CD4-positive, alpha-beta T cell treated with Interferon gamma for 1 hour (primary cell): ENCODE measurements around the gene PCNX1.
"Not testable (repeated sequence)": the region's sequence is repeated elsewhere in the genome, so short reads cannot be mapped to it uniquely, and the experiment has no call there.

Experiments used
- DNase-seq: peaks from one replicate; pipeline ENCODE4 v3.0.0-alpha.2; 2020

PCNX1 gene

DNA sequence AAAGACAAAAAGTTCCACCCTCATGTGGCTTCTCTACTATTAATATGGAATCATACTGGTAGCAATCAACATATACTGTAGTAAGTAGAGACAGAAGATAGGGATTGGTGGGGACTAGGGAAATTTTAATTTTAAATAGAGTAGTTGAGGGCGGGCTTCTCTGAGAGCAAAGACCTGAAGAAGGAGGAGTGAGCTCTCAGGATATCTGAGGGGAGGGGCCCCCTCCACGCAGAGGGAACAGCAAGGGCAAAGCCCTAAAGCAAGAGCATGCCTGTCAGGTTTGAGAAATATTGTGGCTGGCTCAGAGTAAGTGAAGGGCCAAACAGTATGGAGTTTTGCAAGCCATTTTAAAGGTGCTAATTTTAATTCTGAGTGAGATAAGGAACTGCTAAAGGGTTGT is 64.3 kb downstream of the PCNX1 start:
- no peak for DNase-seq

DNA sequence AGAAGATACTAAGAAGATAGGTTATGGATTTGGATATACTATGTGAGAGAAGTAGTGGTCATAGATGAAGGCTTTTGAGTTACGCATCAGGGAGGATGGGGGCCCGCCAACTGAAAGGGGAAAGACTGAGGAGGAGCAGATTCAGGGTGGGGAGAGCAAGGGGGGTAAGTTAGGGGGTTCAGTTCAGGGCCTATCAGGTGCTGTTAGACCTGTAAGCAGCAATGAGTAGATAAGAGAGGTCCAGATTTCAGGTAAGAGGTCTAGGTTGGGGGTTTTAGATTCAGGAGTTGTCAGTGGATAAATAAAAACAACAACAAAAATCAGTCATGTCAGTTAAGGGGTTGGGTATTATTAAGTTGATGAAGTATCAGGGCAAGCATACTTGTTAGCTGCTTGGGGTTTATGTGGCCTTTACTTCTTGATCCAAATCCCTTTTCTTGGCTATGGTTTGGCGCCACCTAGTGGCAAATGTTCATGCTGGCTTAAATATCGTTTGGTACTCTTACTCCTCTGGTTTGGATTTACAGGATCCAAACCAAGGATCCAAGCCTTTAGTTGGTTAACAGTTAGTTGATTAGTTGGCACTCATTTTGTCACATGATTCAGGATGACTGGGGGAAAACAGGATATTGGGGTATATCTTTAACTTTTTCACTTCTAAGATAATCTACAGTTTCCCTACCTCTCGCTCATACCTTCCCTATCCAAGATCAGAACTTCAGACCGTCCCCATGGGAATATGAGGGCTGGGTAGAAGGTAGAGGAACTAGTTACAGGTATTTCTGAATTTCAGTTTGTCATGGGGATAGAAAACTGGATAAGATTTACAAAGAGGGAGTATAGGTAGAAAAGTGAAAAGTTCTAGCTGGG is 65.1 kb downstream of the PCNX1 start:
- peak; percentile 72 for DNase-seq

DNA sequence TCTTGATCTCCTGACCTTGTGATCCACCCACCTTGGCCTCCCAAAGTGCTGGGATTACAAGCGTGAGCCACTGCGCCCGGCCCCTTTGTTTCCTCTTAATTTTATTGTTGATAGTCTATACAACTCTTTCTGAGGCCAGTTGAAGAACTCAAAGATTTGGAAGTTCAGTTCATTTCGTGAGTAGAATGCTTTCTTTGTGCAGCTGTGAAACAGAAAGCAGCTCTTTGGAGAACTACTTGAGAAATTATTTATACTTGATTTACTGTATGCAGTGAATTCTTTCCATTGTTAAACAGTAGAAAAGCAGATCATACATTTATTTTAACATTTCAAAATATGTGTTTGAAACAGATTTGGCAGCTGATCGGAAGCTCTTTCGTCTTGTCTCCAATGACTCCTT is 69.3 kb downstream of the PCNX1 start:
- DNase-seq: no peak

DNA sequence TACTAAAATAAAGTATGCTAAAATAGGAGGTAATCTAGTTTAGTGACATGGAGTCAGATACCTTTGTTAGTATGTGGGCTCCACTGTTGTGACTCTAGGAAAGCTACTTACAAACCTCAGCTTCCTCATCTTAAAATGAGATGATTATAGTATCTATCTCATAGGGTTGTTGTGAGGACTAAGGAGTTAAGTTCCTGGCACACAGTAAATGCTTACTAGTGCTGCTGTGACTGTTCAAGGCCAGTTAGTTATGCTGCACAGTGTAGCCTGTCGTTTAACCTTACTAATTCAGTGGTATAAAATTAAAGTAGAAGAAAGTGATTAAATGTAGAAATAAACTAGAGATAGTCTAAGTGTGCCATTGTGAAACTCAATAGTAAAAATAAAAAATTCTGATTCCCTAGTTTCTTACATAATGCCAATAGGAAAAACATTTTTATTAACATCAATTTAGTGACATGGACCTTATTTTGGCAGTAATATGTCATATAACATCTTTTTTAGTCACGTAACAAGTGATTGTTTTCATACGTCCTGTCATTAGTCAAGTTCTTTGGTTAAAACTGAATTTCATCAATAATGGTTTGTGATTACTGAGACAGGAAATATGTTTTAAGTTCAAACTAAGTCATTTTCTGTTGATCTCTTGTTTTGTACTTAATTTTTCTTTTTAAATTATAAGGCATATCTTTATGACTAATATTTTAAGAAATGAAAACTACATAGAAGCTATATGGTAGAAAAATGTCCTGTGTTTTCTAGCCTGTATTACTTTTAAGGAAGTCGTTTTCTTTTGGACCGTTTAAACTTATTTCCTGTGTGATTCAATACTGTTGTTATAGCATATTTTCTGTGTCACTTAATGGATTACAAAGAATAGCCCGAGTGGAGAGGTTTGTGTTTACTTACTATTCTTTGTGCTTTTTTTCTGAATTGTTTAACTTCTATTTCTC is 74.0 kb downstream of the PCNX1 start:
- no peak for DNase-seq

DNA sequence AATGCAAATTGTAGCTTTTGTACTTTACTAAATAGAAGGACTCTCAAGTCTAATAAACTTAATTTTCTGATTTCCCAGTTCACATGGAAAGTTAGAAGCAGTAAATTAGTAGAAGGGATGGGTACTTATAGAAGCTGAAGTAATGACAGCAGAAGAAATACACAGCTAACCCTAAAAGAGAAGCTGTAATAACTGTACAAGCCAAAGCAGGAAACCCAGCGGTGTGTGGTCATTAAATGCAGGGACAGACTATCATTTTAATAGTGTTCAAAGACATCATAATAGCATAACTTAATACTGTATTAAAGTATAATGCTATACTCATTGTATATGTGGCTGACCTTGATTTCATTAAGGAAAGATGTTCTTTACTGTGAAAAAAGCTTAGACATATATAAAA is 74.9 kb downstream of the PCNX1 start:
- DNase-seq: no peak

DNA sequence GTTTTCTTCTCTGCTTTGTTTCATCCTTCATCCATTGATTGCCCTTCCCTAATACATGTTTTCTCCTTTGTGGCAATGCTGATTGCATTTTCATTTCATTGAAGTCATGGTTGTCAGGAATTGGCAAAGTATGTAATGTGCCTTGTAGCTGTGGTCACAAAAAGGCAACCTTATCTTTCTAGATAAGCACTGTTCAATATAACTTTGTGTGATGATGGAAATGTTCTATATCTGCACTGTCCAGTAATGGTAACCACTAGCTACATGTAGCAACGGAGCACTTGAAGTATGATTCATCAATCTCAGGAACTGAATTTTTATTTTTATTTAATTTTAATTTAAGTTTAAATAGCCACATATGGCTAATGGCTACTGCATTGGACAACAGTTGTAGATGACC is 79.8 kb downstream of the PCNX1 start:
- DNase-seq: no peak

DNA sequence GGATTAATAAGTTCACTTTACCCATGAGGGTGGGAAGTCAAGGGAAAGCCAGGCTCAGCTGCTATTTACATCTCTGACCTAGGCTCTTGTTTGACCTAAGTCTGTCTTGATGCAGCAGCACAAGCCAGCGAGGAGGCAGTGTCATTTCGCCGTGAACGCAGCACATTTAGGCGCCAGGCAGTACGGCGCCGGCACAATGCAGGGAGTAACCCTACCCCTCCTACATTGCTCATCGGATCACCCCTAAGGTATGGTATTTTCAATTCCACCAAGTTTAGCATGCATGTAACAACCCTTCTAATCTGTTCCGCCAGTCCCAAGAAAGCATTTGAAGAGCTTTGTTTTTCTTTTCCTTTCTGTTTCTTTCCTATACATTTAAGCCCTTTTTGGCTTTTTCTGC is 81.2 kb downstream of the PCNX1 start:
- no peak for DNase-seq

DNA sequence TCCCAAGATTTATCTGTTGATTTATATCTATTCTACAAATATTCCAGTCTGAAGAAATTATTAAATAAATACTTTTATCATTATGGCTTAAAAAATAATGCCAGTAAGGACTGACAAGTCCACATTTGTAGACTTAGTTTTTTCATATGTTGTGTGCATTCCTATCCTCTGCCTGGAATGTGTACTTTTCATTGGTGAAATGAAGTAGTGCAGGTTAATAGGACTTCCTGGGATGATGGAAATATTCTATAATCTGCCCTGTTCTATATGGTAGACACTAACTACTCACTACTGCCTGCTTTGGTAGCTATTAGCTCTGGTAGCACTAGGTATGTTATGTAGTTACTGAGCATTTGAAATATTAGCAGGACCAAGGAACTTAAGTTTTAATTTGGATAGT is 86.7 kb downstream of the PCNX1 start:
- DNase-seq: no peak

DNA sequence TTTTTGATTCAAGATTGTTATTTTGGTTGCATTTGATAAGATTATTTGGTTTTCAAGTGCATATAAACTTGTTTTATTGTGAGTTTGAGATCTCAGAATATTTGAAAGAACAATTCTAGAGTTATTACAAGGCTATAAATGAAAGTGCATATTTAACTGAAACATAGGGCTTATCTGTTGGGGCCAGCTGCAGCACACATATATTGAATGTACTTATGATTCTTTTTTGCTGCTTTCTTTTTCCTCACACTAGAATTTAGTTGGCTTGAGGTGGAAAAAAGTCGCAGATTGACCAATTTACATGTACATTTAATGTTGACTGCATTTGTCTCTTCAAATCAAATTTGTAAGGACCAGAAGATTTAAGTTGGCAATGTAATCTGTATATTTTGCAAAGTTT is 88.0 kb downstream of the PCNX1 start:
- DNase-seq: no peak

DNA sequence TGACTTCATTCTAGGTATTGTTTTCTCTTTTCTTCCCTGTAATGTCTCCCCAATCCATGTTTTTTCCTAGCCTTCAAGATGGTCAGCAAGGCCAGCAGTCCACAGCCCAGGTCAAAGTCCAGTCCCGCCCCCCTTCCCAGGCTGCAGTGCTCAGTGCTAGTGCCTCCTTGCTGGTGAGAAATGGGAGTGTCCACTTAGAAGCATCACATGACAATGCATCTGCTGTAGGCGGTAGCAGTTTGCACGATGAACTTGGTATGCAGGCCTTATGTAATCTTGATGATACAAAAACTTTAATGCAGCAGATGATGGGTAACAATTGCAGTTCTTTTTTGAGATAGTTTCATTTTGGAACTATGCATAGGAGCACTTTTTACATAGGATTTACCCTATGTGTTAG is 88.4 kb downstream of the PCNX1 start:
- no peak for DNase-seq

DNA sequence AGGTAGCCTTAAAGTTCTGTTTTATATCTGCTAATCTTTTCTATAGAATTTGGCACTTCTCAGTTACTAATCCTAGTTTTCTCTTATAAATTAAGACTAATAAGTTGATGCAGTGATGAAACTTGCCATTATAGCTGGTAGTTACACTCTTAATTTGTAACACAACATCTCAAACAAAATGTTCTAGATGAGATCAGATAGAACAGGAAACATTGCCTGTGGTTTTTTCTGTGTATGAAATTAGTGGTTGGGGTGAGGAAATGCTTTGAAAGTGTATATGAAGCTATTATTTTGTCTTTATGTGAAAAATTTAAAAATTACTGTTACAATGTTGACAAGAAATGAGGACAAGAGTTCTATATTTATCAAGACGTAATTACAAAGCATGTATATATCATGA is 91.9 kb downstream of the PCNX1 start:
- no peak for DNase-seq

DNA sequence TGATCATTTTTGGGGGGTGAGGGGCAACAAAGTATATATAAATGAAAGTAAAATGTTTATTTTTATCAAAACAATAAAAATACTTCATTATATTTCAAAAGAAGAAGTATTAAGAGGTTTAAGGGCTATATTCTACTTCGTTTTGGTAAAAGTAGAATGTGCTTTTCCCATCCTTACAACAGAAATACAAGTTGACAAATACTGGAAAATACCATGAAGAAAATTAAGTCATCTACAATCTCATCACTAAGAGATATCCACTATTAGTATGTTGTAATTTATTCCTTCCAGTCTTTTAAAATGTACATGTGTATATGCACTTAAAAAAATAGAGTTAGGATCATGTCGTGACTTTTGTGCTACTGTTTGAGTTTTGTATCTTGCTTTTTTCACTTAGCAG is 92.8 kb downstream of the PCNX1 start:
- DNase-seq: no peak

DNA sequence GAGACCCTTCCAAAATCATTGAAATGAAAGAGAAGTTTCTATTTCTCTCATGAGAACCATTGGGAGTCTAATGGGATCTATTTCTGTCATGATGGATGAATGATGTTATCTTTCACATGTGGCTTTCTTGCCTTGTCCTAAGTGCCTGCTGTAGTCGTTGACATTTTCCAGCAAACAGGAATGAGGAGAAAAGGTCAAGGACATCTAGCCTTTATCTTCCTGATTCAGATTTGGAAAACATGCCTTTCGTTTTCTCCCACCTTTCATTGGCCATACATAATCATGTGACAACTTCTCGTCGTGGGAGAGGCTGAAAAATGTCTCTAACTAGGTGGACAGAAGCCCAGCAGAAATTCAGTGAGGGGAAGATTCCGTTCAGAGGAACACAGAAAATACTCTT is 94.5 kb downstream of the PCNX1 start:
- DNase-seq: no peak

DNA sequence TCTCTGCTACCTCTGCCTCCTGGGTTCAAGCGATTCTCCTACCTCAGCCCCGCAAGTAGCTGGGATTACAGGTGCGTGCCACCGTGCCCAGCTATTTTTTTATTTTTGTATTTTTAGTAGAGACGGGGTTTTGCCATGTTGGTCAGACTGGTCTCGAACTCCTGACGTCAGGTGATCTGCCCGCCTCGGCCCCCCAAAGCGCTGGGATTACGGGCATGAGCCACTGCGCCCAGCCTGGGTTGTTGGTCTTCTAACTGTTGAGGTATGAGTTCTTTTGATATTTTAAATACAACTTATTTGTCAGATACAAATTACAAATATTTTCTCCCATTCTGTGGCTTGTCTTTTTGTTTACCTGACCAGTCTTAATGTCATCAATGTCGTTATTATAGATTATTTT is 95.9 kb downstream of the PCNX1 start:
- DNase-seq: no peak

DNA sequence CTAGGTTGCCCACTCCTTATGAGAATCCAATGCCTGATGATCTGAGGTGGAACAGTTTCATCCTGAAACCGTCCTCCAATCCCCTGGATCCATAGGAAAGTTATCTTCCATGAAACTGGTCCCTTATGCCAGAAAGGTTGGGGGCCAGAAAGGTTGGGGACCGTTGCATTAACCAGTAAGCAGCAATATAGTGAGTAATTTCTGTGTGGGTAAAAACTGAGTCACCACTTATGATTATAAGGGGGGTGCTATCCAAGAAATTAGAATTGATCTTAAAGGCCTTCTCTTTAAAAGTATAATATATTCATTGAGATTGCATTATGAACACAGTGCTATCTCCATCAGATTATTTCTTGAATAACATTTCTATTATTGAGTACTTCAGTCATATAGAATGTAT is 97.2 kb downstream of the PCNX1 start:
- no peak for DNase-seq

DNA sequence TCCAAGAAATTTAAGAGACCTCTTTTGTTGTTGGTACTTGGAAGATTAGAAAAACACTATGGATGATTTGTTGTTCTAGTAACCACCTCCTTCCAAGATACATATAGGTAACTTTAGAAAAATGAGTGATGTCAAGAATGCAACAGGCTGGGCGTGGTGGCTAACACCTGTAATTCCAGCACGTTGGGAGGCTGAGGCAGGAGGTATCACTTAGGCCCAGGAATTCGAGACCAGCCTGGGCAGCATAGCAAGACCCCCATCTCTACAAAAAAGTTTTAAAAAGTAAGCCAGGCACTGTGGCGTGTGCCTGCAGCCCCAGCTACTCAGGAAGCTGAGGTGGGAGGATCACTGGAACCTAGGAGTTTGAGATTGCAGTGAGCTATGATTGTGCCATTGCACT is 97.8 kb downstream of the PCNX1 start:
- no peak for DNase-seq

DNA sequence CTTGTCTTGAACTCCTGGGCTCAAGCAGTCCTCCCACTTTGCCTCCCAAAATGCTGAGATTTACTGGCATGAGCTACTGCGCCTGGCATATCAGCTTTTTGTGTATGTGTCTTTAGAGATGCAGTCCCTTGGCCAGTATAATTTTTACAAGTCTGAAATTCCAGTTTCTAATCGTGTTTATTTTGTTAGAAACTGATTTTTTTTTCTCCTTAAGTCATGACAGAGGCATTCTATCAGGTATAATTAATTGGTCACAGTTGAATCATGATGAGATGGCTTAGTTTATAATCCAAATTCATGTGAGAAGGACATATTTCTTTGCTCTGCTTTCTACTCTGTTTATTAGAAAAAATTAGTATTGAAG is 98.9 kb downstream of the PCNX1 start:
- DNase-seq: no peak

DNA sequence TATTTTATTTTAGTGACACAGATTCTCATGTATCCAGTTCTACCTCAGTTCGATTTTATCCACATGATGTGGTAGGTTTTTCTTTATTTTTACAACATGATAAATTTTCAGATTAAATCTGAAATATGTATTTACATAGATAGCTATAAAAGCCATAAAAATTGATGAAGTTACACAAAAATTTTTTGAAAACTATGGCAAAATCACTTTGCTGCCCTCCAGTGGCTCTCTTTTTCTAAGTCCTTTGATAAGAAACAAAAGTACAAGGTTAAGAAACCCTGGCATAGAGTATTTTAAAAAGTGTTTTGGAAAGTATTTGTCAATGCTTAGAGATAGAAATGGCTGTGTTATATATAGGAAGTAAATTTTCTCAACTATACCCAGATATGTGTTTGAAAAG is 104.2 kb downstream of the PCNX1 start:
- DNase-seq: no peak

DNA sequence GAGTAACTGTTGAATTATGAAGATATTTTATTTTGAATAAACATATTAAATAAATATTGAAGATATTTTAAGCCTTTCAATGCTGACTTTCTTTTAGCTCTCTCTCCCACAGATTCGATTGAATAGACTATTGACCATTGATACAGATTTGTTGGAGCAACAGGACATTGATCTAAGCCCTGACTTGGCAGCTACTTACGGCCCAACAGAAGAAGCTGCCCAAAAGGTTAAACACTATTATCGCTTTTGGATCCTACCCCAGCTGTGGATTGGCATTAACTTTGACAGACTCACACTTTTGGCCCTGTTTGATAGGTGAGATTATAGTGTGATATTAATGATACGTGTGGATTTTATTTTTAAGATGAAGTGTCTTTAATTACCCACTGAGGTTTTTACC is 105.6 kb downstream of the PCNX1 start:
- DNase-seq: no peak

DNA sequence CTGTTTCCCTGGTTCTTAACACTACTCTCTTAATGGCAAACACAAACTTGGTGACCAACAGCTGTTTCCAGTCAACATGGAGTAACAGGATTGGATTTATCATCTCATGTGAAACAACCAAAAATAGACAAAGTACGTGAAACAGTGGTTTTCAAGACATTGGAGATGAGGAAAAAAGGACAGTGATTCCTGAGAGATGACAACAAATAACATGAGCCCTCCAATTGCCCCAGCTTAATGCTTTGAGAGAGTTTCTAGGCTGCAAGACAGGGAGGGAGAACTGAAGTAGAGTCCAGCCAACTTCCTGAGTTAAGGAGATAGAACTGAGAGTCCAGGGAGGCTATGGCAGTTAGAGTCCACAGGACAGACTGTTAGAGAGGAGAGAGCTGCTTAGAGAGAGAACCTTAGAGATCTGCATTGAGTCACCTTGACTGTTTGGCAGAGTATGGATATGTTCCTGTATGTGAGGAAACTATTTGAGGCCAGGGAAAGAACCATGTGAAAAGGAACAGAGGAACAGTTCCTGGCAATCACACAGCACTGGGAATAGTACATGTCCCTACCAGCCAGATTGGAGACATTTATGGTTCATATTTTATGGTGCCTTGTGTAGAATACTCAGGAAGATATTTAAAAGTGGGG is 106.4 kb downstream of the PCNX1 start:
- DNase-seq: no peak

DNA sequence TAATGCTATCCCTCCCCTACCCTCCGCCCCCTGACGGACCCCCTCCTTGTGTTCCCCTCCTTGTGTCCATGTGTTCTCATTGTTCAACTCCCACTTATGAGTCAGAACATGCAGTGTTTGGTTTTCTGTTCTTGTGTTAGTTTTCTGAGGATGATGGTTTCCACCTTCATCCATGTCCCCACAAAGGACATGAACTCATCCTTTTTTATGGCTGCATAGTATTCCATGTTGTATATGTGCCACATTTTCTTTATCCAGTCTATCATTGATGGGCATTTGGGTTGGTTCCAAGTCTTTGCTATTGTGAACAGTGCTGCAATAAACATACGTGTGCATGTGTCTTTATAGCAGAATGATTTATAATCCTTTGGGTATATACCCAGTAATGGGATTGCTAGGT is 112.7 kb downstream of the PCNX1 start:
- not testable (repeated sequence) for DNase-seq

DNA sequence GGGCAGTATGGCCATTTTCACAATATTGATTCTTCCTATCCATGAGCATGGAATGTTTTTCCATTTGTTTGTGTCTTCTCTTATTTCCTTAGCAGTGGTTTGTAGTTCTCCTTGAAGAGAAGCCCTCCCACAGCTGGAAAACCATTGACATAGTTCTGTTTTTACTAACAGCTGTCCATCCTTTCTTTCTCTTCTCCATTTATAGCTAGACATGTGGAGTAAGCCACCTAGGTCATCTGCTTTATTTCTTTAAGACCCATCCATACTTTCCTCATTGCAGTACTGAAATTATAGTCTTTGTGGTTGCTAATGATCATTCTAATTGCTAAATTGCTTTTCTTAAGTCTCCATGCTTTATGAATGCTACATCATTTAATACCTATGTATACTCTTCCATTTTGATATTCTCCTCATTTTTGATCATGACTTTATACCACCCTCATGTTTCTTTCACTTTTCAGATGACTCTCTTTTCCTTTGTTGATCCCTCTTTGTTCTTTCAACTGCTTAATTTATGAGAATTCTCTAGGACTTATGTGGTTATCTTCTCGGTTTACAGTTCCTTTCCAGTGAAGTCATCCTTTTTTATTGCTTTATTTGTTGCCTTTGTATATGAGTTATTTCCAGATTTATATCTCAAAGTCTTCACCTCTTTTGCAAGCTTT is 114.2 kb downstream of the PCNX1 start:
- DNase-seq: no peak
